Measurements from ENCODE around the gene SLC26A1.

DNA sequence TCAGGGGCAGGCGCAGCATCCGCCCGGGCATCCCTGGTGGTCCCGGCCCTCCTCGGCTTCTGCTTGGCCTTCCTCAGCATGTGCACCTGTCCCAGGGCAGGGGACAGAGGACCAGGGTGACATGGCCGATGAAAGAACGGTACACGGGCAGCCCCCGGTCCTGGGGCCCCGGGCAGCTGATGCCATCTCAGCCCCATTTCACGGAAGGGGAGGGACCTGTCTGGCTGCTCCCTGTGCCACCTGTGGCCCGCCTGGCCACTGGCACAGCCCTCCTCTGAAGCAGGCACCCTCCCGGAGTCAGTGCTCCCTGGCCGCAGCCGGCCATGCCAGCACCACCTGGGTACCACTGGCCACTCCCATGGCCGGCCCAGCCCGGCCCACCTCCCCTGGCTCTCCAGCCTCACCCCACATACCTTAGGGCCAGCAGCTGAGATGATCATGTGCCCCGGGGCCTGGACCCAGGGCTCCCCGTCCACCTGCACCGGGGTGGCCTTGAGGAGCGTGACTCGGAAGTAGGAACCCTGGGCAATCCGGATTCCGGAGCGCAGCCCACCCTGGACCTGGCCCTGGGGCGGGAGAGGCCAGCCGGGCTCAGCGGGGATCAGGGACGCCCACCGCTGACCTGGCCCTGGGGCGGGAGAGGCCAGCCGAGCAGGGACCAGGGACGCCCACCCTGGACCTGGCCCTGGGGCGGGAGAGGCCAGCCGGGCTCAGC is 32.4 kb downstream of the SLC26A1 start:
- TF ChIP-seq CTCF (IDR thresholded peaks at IDR 0.05 in 4 of 5, conservative IDR thresholded peaks at IDR 0.05 in 1 of 5) (no peak), POLR2A (IDR thresholded peaks at IDR 0.05) (no peak)

All from gastrocnemius medialis (tissue), 4 donors.